NCI-H446 treated with DMSO at 0.1 percent for 48 hours (cell line): ENCODE data around the gene GSK3B.
"Not testable (repeated sequence)": the region's sequence is repeated elsewhere in the genome, so short reads cannot be mapped to it uniquely, and the experiment has no call there.

ENCODE experiments used
- DNase-seq: peaks from one replicate; lab custom pipeline; 2025; lab: John Stamatoyannopoulos, UW

Gene GSK3B

DNA sequence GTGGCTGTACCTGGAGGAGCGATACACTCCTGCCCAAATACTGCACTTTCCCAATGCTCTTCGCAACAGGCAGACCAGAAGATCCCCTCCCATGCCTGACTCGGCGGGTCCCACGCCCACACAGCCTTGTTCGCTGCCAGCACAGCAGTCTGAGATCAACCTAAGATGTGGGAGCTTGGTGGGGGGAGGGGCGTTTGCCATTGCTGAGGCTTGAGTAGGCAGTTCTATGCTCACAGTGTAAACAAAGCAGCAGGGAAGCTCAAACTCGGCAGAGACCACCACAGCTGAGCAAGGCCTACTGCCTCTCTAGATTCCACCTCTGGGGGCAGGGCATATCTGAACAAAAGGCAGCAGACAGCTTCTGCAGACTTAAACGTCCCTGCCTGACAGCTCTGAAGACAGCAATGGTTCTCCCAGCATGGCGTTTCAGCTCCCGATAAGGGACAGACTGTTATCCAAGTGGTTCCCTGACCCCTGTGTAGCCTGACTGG, 90.2 kb downstream of the GSK3B start:
- not testable (repeated sequence) for DNase-seq

DNA sequence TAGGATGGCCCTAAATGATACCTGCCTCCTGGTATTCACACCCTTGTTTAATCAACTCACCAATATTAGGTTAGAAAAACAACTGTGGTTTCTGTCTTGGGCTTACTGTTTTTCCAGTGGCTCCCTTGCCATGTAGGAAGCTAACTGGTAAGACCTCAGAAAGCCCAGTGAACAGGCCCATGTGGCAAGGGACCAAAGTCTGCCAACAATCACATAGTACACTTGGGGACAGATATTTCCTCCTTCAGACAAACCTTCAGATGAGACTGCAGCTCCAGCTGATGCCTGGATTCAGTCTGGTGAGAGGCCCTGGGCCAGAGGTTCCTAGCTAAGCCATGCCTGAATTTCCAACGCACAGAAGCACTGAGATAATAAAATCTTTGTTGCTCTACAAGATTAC, 96.1 kb downstream of the GSK3B start:
- no peak for DNase-seq

DNA sequence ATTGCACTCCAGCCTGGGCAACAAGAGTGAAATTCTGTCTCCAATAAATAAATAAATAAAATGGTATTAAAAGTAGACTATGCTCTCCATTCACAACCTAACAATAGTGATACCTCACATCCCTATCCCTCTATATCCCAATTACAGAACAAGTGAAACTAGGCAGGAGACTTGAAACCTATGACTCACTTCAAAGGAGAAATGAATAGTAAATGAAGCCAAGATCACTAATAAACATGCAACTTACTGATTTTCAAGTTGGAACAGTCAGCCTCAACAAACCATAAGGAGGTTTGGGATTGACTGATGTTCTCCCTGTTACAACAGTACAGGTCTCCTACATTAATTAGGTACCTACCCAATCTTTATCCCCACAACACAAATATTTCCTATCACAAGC, 103.4 kb downstream of the GSK3B start:
- DNase-seq, result no peak

GRCh38 chr3:119989981-119990655, 104.1 kb downstream of the GSK3B start:
- no peak for DNase-seq

DNA sequence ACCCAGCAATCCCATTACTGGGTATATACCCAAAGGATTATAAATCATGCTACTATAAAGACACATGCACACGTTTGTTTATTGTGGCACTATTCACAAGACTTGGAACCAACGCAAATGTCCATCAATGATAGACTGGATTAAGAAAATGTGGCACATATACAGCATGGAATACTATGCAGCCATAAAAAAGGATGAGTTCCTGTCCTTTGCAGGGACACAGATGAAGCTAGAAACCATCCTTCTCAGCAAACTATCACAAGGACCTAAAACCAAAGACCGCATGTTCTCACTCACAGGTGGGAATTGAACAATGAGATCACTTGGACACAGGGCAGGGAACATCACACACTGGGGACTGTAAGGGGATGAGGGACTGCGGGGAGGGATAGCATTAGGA, 107.4 kb downstream of the GSK3B start:
- DNase-seq, result not testable (repeated sequence)

GRCh38 chr3:119981386-119981785, 112.9 kb downstream of the GSK3B start:
- no peak for DNase-seq

DNA sequence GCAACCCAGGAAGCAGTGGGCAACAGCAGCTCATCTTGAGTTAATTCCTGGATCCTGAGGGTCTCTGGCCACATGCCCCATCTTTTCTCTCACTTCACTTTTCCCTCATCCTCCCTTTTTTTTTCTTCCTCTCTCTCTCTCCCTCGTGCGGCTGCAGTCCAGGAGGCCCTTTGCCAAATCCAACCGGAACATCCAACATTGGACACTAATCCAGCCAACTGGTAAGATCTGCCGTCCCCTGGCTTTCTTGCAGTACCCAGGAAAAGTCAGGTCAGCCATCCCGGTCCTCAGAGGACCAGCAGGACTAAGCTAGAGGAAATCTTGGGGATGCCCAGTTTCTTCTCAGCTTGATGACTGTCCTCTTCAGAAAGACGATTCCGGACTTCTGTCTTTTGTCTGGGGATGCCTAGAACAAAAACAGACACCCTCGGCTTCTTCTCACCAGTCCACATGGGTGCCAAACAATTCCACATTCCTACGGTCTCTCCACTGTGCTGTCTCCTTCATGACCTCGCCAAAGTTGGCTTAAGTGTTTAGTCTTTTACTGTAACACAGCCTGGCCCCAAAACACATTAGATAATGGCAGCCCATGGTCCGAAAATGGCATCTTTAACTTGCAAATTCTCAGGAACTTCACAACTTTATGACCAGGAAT, 115.6 kb downstream of the GSK3B start:
- DNase-seq, result no peak

DNA sequence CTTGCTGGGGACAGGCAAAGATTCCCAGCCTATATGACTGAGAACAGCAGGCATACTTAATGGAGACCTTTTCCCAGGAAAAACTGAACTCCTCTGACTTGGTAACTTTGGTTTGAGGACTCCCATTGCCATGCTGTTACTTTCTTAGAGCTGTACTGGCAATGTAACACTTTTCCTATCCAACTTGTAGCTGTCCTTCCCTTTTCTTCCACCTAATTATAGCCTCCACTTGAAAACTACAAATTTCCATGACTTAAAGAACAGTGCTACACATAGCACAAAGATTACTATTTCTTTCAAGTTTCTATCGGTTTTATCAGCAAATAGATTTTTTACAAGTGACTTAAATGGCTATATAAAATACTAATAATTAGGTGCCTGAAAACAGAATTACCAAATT, 116.9 kb downstream of the GSK3B start:
- no peak for DNase-seq

- no peak for DNase-seq
Observed at GRCh38 chr3:119976214-119976613, 118.0 kb downstream of the GSK3B start.

GRCh38 chr3:119974656-119975055, 119.6 kb downstream of the GSK3B start:
- DNase-seq, result no peak

- no peak for DNase-seq
Observed at GRCh38 chr3:119973018-119973646, 121.1 kb downstream of the GSK3B start.

- no peak for DNase-seq
Observed at GRCh38 chr3:119969759-119970158, 124.5 kb downstream of the GSK3B start.

DNA sequence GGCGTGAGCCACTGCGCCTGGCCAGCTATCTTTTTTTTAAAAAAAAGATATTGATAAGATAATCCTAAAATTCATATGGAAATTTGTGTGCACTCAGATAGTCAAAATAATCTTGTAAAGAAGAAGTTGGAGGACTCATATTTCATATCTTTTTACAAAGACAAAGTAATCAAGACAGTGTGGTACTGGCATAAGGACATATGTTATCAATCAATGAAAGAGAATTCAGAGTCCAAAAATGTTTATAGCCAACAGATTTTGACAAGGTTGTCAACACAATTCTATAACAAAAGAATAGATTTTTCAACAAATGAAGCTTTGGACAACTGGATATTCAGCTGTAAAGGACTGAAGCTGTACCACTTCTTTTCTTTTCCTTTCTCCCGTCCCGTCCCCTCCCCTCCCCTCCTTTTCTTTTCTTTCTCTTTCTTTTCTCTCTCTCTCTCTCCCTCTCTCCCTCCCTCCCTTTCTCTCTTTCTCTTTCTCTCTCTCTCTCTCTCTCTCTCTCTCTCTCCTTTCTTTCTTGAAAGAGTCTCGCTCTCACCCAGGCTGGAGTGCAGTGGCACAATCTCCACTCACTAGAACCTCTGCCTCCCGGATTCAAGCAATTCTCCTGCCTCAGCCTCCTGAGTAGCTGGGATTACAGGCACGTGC, 126.8 kb downstream of the GSK3B start:
- no peak for DNase-seq

- no peak for DNase-seq
Observed at GRCh38 chr3:119965692-119966091, 128.6 kb downstream of the GSK3B start.

GRCh38 chr3:119964294-119964693, 130.0 kb downstream of the GSK3B start:
- DNase-seq, result no peak

DNA sequence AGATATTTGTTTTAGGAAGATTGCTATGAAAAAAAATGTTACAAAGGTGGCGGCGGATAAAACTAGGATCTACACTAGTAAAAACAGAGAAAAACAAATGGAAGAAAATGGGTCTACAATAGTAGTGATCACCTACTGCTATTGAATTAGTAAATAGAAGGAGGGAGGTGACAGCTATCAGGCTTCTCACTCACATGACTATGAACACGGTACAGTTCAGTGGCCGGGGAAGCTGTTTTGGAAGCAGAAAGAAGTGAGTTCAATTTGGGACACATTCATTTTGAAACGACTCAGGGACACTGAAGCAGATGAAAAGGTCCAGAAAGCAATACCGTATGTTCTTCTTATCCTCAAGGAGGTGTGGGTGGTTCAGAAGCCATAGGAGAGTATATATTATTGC, 138.3 kb downstream of the GSK3B start:
- no peak for DNase-seq

DNA sequence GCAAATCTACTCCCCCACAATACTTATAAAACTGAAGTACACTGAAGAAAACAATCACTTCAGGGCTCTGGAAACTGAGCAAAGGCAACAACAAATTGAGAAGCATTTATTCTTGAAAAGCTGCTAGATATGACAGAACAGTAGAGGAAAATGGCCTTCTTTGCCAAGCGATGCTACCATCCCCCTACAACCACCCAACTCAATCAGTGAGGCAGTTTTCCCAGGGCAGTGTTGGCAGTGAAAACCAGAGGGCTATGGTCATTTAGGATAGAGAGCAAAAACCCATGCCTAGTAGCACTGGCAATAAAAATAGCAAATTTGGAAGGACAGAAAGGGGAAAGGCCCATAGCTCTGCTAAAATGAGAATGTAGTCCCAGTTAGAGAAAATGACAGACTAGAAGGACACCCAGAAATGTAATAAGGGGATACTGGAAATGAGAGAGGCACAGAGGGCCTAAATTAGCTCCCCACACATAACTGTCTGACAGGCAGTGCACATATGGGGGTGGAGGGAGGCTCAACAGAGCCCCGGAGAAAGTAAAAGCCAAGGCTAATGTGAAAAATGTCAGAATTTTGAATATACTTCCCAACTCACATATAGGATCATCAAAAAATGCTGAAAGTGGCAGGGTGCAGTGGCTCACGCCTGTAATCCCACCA, 143.5 kb downstream of the GSK3B start:
- no peak for DNase-seq

GRCh38 chr3:119945291-119945690, 149.0 kb downstream of the GSK3B start:
- no peak for DNase-seq

GRCh38 chr3:119944091-119944490, 150.2 kb downstream of the GSK3B start:
- no peak for DNase-seq

GRCh38 chr3:119939077-119939476, 155.2 kb downstream of the GSK3B start:
- DNase-seq, result no peak

GRCh38 chr3:119937229-119937628, 157.0 kb downstream of the GSK3B start:
- no peak for DNase-seq

- DNase-seq, result no peak
Observed at GRCh38 chr3:119934249-119934648, 160.0 kb downstream of the GSK3B start.
